GM20431 (cell line): Measurements from ENCODE around the gene CASP4.
"Not testable (repeated sequence)": the region's sequence is repeated elsewhere in the genome, so short reads cannot be mapped to it uniquely, and the experiment has no call there.

ENCODE experiments used
- in situ Hi-C: fragments of 300-500 bp; cut with MseI, MboI; formaldehyde crosslinking; loops from one replicate; pipeline ENCODE4 v1.15.0; 2020; ENCODE audit warnings: low sequenced_read_pairs; ENCODE audit not compliant: unreplicated experiment

CASP4 gene

GRCh38 chr11:104968355-104968855 is at the start of gene CASP4:
TSS of gene CASP4 (minus strand) at chr11:104968574. CDS start at chr11:104968525, 49 bp downstream.
- in situ Hi-C loops, result no loop called here

GRCh38 chr11:105007463-105007862 is 39.1 kb upstream of the CASP4 start:
- in situ Hi-C loops, result no loop called here

GRCh38 chr11:105005451-105005845 is 37.1 kb upstream of the CASP4 start:
- in situ Hi-C loops, result no loop called here

GRCh38 chr11:105004021-105004420 is 35.6 kb upstream of the CASP4 start:
- in situ Hi-C loops, result no loop called here

GRCh38 chr11:105003151-105003550 is 34.8 kb upstream of the CASP4 start:
- in situ Hi-C loops, result no loop called here

- in situ Hi-C loops, result no loop called here
These were observed 32.4 kb upstream of the CASP4 start for GRCh38 chr11:105000797-105001196.

GRCh38 chr11:105000167-105000566 is 31.8 kb upstream of the CASP4 start:
- in situ Hi-C loops, result no loop called here

GRCh38 chr11:104999721-105000120 is 31.3 kb upstream of the CASP4 start:
- in situ Hi-C loops, result no loop called here

GRCh38 chr11:104997288-104997687 is 28.9 kb upstream of the CASP4 start:
- in situ Hi-C loops, result no loop called here

- in situ Hi-C loops, result no loop called here
These were observed 26.6 kb upstream of the CASP4 start for GRCh38 chr11:104995001-104995408.

GRCh38 chr11:104992781-104993180 is 24.4 kb upstream of the CASP4 start:
- in situ Hi-C loops, result no loop called here

- in situ Hi-C loops, result no loop called here
These were observed 23.6 kb upstream of the CASP4 start for GRCh38 chr11:104991994-104992393.

- in situ Hi-C loops, result no loop called here
These were observed 16.4 kb upstream of the CASP4 start for GRCh38 chr11:104984808-104985207.

- in situ Hi-C loops, result no loop called here
These were observed 11.5 kb upstream of the CASP4 start for GRCh38 chr11:104979839-104980238.

- in situ Hi-C loops, result no loop called here
These were observed 5.2 kb upstream of the CASP4 start for GRCh38 chr11:104973616-104974015.

GRCh38 chr11:104972924-104973323 is 4.5 kb upstream of the CASP4 start:
- in situ Hi-C loops, result not testable (repeated sequence)

GRCh38 chr11:104970756-104971155 is 2.4 kb upstream of the CASP4 start:
- in situ Hi-C loops, result no loop called here

GRCh38 chr11:104968856-104969776 is 742 bp upstream of the CASP4 start:
- in situ Hi-C loops, result no loop called here

GRCh38 chr11:104967534-104968354 is 630 bp downstream of the CASP4 start:
- in situ Hi-C loops, result no loop called here

- in situ Hi-C loops, result no loop called here
These were observed 2.6 kb downstream of the CASP4 start for GRCh38 chr11:104965735-104966134.

GRCh38 chr11:104964247-104964646 is 4.1 kb downstream of the CASP4 start:
- in situ Hi-C loops, result no loop called here
